Subcutaneous abdominal adipose tissue (tissue), 5 donors: Measurements from ENCODE around the gene MYD88.

Experiments used
- H3K27ac ChIP-seq: one replicate; pipeline ENCODE4 v1.7.0; 2013; ENCODE audit warnings: low read depth, mild to moderate bottlenecking, inconsistent platforms, low read length, moderate library complexity
- H3K27me3 ChIP-seq, 5 donors: one replicate each; pipeline ENCODE4 v1.7.0; 2013; ENCODE audit warnings: low read length in 5 of 5, inconsistent platforms in 1 of 5; ENCODE audit not compliant: control insufficient read depth in 5 of 5, insufficient read depth in 4 of 5
- H3K36me3 ChIP-seq, 5 donors: one replicate each; pipeline ENCODE4 v1.7.0; 2013; ENCODE audit warnings: low read length in 5 of 5; ENCODE audit not compliant: control insufficient read depth in 5 of 5, insufficient read depth in 5 of 5
- H3K4me1 ChIP-seq, 5 donors: one replicate each; pipeline ENCODE4 v1.7.0; 2013; ENCODE audit warnings: low read length in 5 of 5, mild to moderate bottlenecking in 3 of 5, moderate library complexity in 1 of 5; ENCODE audit not compliant: control insufficient read depth in 5 of 5, insufficient read depth in 5 of 5
- H3K4me3 ChIP-seq, 5 donors: one replicate each; pipeline ENCODE4 v1.7.0; 2013; ENCODE audit warnings: low read length in 5 of 5, low read depth in 1 of 5
- H3K9ac ChIP-seq, 5 donors: one replicate each; pipeline ENCODE4 v1.7.0; 2013; ENCODE audit warnings: low read length in 5 of 5, mild to moderate bottlenecking in 4 of 5, moderate library complexity in 3 of 5
- H3K9me3 ChIP-seq, 5 donors: one replicate each; pipeline ENCODE4 v1.7.0; 2013; ENCODE audit warnings: low read length in 5 of 5; ENCODE audit not compliant: control insufficient read depth in 5 of 5
- donor health status: healthy.
- donor health status: healthy.
- donor health status: healthy.
- donor health status: healthy.
- donor health status: healthy.

MYD88 gene

GRCh38 chr3:38101811-38102443 lies 36.5 kb upstream of the MYD88 start:
- H3K36me3 ChIP-seq, result no peaks in the 10 kb centered on the region
- H3K9me3 ChIP-seq, result no peaks in the 10 kb centered on the region
- H3K4me3 ChIP-seq, result no peak overlapping the region
- no peak overlapping the region for H3K27ac ChIP-seq
- no peaks in the 10 kb centered on the region for H3K4me1 ChIP-seq
- peaks cover 0 to 3% (median 0%) of the 10 kb centered on the region in 5 donors for H3K27me3 ChIP-seq
- H3K9ac ChIP-seq, result no peak overlapping the region

- no peak overlapping the region for H3K27ac ChIP-seq
- no peak overlapping the region for H3K9ac ChIP-seq
- H3K4me1 ChIP-seq, result no peaks in the 10 kb centered on the region
- no peaks in the 10 kb centered on the region for H3K9me3 ChIP-seq
- no peak overlapping the region for H3K4me3 ChIP-seq
- H3K27me3 ChIP-seq, result peaks cover 0 to 3% (median 0%) of the 10 kb centered on the region in 5 donors
- no peaks in the 10 kb centered on the region for H3K36me3 ChIP-seq
These were observed 36.0 kb upstream of the MYD88 start for GRCh38 chr3:38102444-38102814.

GRCh38 chr3:38105525-38105924 lies 32.9 kb upstream of the MYD88 start:
- no peak overlapping the region for H3K27ac ChIP-seq
- H3K4me1 ChIP-seq, result peaks cover 0 to 3% (median 0%) of the 10 kb centered on the region in 5 donors
- H3K9me3 ChIP-seq, result no peaks in the 10 kb centered on the region
- no peaks in the 10 kb centered on the region for H3K27me3 ChIP-seq
- H3K36me3 ChIP-seq, result no peaks in the 10 kb centered on the region
- H3K4me3 ChIP-seq, result no peak overlapping the region
- no peak overlapping the region for H3K9ac ChIP-seq

GRCh38 chr3:38107911-38108648 lies 30.4 kb upstream of the MYD88 start:
- Histone ChIP-seq H3K4me3 (no peak overlapping the region), H3K9ac (no peak overlapping the region), H3K4me1 (peaks cover 0 to 3% (median 0%) of the 10 kb centered on the region in 5 donors), H3K27ac (no peak overlapping the region), H3K27me3 (no peaks in the 10 kb centered on the region), H3K36me3 (peaks cover 0 to 4% (median 0%) of the 10 kb centered on the region in 5 donors), H3K9me3 (no peaks in the 10 kb centered on the region)

GRCh38 chr3:38108649-38109579 lies 29.5 kb upstream of the MYD88 start:
- H3K4me1 ChIP-seq, result peaks cover 0 to 3% (median 0%) of the 10 kb centered on the region in 5 donors
- no peaks in the 10 kb centered on the region for H3K27me3 ChIP-seq
- H3K4me3 ChIP-seq, result no peak overlapping the region
- H3K9me3 ChIP-seq, result no peaks in the 10 kb centered on the region
- H3K27ac ChIP-seq, result no peak overlapping the region
- H3K36me3 ChIP-seq, result peaks cover 0 to 4% (median 0%) of the 10 kb centered on the region in 5 donors
- no peak overlapping the region for H3K9ac ChIP-seq

- peaks cover 0 to 4% (median 0%) of the 10 kb centered on the region in 5 donors for H3K36me3 ChIP-seq
- H3K4me3 ChIP-seq, result no peak overlapping the region
- no peaks in the 10 kb centered on the region for H3K27me3 ChIP-seq
- H3K9ac ChIP-seq, result no peak overlapping the region
- no peaks in the 10 kb centered on the region for H3K9me3 ChIP-seq
- peaks cover 0 to 3% (median 0%) of the 10 kb centered on the region in 5 donors for H3K4me1 ChIP-seq
- no peak overlapping the region for H3K27ac ChIP-seq
These were observed 28.7 kb upstream of the MYD88 start for GRCh38 chr3:38109580-38110313.

GRCh38 chr3:38110314-38111050 lies 28.0 kb upstream of the MYD88 start:
- no peak overlapping the region for H3K27ac ChIP-seq
- H3K9me3 ChIP-seq, result no peaks in the 10 kb centered on the region
- peaks cover 0 to 4% (median 0%) of the 10 kb centered on the region in 5 donors for H3K36me3 ChIP-seq
- H3K27me3 ChIP-seq, result no peaks in the 10 kb centered on the region
- H3K9ac ChIP-seq, result no peak overlapping the region
- peaks cover 0 to 3% (median 0%) of the 10 kb centered on the region in 5 donors for H3K4me1 ChIP-seq
- no peak overlapping the region for H3K4me3 ChIP-seq

GRCh38 chr3:38111201-38111600 lies 27.3 kb upstream of the MYD88 start:
- peaks cover 0 to 3% (median 0%) of the 10 kb centered on the region in 5 donors for H3K4me1 ChIP-seq
- H3K9me3 ChIP-seq, result no peaks in the 10 kb centered on the region
- no peak overlapping the region for H3K27ac ChIP-seq
- no peak overlapping the region for H3K4me3 ChIP-seq
- no peak overlapping the region for H3K9ac ChIP-seq
- no peaks in the 10 kb centered on the region for H3K27me3 ChIP-seq
- peaks cover 0 to 4% (median 0%) of the 10 kb centered on the region in 5 donors for H3K36me3 ChIP-seq
